Measurements from ENCODE around the gene WWC2.
A peak's percentile ranks its signal among the peaks of the same experiment; 100 is the strongest.

WWC2 gene

DNA sequence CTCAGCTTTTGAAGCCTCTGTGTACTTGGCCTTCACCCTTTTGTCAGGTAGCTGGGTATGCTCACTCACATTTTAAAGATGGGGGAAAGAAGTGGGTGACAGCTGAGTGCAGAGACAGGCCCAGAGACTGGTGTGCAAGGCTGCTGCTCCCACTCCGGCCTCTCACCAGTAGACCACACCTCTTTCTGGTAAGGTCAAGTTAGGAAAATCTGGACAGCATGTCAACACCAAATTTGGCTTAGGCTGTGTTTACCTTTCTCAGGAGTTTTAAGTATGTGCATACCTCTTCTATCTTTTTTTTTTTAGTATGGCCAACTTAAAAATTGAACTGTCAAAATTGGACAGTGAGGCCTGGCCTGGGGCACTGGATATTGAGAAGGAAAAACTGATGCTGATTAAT lies 154.4 kb downstream of the WWC2 start:
- in situ Hi-C loops (cut with HindIII; ENCODE audit: low pct_unique_long_range_greater_than_20kb, low sequenced_read_pairs): no loop called here
- TF ChIP-seq JUND (IDR thresholded peaks at IDR 0.05; ENCODE audit: low read depth): no peak
- peak in 1 of 2 experiments; percentile 25 for DNase-seq (ENCODE audit: low read depth in 1 of 2, low spot score in 1 of 2)

DNA sequence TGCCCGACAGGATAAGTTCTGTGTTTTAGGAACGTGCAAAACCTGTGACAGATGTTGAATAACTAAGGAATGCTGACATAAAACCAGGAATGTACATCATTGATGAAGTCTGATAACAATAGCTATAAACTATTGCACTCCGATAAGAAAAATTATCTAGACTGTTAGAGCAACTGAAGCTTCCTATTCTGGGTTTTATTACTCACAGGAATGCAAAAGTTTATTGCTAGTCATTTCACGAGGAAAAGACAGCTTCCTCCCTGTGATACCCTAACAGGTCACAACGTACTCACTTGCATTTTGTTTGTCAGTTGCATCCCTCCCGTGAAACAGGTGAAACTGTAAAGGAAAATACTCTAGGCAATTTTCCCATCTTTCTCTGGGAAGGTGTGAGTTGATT lies 155.1 kb downstream of the WWC2 start:
- in situ Hi-C loops (cut with HindIII; ENCODE audit: low pct_unique_long_range_greater_than_20kb, low sequenced_read_pairs): no loop called here
- no peak for DNase-seq (ENCODE audit: low read depth in 1 of 2, low spot score in 1 of 2)
- TF ChIP-seq JUND (IDR thresholded peaks at IDR 0.05; ENCODE audit: low read depth): no peak

- in situ Hi-C loops (cut with HindIII; ENCODE audit: low pct_unique_long_range_greater_than_20kb, low sequenced_read_pairs): no loop called here
- DNase-seq (ENCODE audit: low read depth in 1 of 2, low spot score in 1 of 2): no peak
These were observed 156.4 kb downstream of the WWC2 start for GRCh38 chr4:183255487-183255886.

DNA sequence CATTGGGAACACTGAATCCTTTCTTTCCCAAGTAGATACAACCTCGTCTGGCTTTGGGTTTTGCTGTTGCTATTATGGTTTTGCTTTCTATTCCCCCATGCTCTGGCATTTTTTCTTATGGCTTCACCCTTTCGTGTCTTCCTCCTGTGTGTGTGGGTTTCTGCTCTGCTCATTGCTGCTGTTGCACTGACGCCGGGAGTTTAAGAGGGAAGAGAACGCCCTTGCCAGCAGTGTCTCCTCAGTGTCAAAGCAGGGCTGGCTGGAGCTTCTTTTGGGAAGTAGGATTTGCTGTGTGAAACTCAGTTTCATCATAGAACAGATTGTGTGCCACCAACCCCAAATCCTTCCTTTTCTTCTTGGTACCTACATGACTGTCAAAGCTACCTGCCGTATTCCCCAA lies 157.3 kb downstream of the WWC2 start:
- TF ChIP-seq JUND (IDR thresholded peaks at IDR 0.05; ENCODE audit: low read depth): no peak
- in situ Hi-C loops (cut with HindIII; ENCODE audit: low pct_unique_long_range_greater_than_20kb, low sequenced_read_pairs): no loop called here
- no peak for DNase-seq (ENCODE audit: low read depth in 1 of 2, low spot score in 1 of 2)

More at GRCh38 chr4:183255487-183255886, 156.4 kb downstream of the WWC2 start:
- TF ChIP-seq JUND (IDR thresholded peaks at IDR 0.05; ENCODE audit: low read depth): no peak

DNA sequence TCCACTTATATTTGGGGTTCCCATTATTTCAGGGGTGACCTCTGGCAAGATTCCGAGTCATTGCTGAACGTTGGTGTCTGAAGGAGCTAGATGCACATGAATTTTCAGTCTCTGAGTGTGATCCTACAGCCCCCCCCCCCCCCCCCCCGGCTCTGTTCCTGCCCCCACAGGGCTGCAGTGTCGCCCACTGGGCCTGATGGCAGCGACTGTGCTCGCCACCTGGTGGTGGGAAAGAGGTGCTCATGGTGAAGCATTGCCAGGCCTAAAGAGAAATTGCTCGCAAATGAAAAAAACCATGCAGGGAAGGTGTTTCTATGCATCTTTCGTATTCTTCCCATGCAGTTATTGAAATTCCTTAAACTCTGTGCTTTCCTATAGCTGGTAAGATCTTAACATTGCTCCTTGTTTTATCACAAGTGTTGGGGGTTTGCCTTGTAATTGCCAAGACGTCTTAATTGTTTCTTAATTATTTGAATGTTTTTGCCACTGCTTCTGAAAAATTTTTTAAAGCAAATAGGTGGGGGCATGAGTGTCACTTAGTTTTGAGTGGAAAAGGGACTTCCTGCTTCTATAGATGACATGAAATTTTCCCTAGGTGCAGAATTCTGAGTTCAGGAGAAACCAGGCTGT lies 157.8 kb downstream of the WWC2 start:
- no peak for TF ChIP-seq JUND (IDR thresholded peaks at IDR 0.05; ENCODE audit: low read depth)
- in situ Hi-C loops (cut with HindIII; ENCODE audit: low pct_unique_long_range_greater_than_20kb, low sequenced_read_pairs): no loop called here
- peak in 1 of 2 experiments; percentile 48 for DNase-seq (ENCODE audit: low read depth in 1 of 2, low spot score in 1 of 2)

- DNase-seq (ENCODE audit: low read depth in 1 of 2, low spot score in 1 of 2): no peak
- in situ Hi-C loops (cut with HindIII; ENCODE audit: low pct_unique_long_range_greater_than_20kb, low sequenced_read_pairs): no loop called here
- no peak for TF ChIP-seq JUND (IDR thresholded peaks at IDR 0.05; ENCODE audit: low read depth)
These were observed 158.8 kb downstream of the WWC2 start for GRCh38 chr4:183257808-183258207.

DNA sequence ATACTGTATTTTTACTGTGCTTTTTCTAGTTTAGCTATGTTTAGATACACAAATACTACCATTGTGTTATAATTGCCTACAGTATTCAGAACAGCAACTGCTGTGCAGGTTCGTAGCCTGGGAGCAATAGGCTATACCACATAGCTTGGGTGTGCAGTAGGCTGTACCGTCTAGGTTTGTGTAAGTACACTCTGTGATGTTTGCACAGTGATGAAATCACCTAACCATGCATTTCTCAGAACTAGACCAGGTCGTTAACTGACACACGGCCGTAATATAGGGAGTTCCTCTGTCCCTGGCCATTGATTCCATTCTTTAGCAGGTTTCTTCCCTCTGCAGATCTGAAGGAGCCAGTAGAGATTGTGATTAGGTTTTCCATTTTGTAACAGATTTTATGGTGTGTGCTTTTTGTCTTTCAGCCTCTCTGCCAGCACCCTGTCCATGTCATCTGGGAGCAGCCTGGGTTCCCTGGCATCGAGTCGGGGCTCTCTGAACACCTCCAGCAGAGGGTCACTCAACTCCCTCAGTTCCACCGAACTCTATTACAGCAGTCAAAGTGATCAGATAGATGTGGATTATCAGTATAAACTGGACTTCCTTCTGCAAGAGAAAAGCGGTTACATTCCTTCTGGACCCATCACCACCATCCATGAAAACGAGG lies 161.6 kb downstream of the WWC2 start:
- DNase-seq (ENCODE audit: low read depth in 1 of 2, low spot score in 1 of 2): peak; percentile 30 to 84
- TF ChIP-seq JUND (IDR thresholded peaks at IDR 0.05; ENCODE audit: low read depth): no peak
- in situ Hi-C loops (cut with HindIII; ENCODE audit: low pct_unique_long_range_greater_than_20kb, low sequenced_read_pairs): no loop called here

DNA sequence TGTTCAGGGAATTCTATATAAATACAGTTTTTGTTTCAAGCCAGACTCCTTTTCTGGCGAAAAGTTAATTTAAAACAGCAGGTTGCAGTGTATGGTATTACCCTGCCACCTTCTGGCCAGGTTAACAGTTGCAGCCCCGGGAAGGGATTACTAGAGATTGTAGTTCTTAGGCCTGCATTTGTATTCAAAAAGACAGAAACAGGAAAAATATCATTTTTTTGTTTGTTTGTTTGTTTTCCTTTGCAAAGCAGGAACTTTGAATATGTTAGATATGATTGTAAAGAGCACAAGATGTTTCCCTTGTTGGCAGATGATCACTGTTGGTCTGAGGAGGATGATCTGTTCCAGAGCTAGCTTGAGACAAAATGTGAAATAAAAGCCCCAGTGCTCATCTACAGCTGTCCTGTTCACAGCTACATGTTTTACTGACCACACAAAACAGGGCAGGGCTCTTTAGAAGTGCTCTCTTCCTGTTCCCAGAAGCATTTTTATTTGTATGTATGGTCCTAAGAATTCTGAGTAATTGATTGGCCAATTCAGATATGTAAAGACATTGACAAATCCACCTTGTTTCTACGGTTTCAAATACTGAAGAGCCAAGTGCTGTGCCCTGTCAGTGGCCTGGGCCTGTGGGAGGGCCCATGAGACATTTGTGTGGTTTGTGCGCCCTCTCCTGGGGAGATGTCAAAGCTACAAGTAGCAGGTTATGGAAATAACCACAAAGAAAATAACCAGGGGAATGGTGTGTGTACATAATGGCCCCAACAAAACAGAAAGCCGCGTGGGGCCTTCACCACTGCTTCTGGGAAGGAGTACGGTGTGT lies 163.1 kb downstream of the WWC2 start:
- TF ChIP-seq JUND (IDR thresholded peaks at IDR 0.05; ENCODE audit: low read depth): no peak
- in situ Hi-C loops (cut with HindIII; ENCODE audit: low pct_unique_long_range_greater_than_20kb, low sequenced_read_pairs): no loop called here
- peak; percentile 9 to 82 for DNase-seq (ENCODE audit: low read depth in 1 of 2, low spot score in 1 of 2)

GRCh38 chr4:183262776-183263100 lies 163.7 kb downstream of the WWC2 start:
- in situ Hi-C loops (cut with HindIII; ENCODE audit: low pct_unique_long_range_greater_than_20kb, low sequenced_read_pairs): no loop called here
- TF ChIP-seq JUND (IDR thresholded peaks at IDR 0.05; ENCODE audit: low read depth): no peak
- DNase-seq (ENCODE audit: low read depth in 1 of 2, low spot score in 1 of 2): no peak

GRCh38 chr4:183263787-183264386 lies 164.8 kb downstream of the WWC2 start:
- in situ Hi-C loops (cut with HindIII; ENCODE audit: low pct_unique_long_range_greater_than_20kb, low sequenced_read_pairs): no loop called here
- no peak for DNase-seq (ENCODE audit: low read depth in 1 of 2, low spot score in 1 of 2)
- no peak for TF ChIP-seq JUND (IDR thresholded peaks at IDR 0.05; ENCODE audit: low read depth)

DNA sequence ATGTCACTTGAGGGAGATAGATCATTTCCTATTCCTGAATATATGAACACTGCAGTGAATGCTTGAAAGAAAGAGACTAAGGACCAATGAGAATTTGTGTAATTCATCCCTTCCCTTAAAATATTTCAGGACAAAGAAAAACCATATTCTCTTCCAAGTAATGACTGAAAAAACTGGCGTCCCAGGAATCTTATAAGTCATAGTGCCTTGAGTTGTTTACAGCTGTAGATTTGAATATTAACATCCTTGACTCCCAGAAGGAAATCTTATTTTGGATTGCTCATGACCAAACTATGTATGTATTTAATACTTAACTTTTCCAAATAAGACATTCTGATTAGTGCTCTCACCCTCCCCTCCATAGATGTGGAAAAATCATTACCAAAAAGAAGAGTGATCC lies 165.6 kb downstream of the WWC2 start:
- no peak for TF ChIP-seq JUND (IDR thresholded peaks at IDR 0.05; ENCODE audit: low read depth)
- in situ Hi-C loops (cut with HindIII; ENCODE audit: low pct_unique_long_range_greater_than_20kb, low sequenced_read_pairs): no loop called here
- no peak for DNase-seq (ENCODE audit: low read depth in 1 of 2, low spot score in 1 of 2)

DNA sequence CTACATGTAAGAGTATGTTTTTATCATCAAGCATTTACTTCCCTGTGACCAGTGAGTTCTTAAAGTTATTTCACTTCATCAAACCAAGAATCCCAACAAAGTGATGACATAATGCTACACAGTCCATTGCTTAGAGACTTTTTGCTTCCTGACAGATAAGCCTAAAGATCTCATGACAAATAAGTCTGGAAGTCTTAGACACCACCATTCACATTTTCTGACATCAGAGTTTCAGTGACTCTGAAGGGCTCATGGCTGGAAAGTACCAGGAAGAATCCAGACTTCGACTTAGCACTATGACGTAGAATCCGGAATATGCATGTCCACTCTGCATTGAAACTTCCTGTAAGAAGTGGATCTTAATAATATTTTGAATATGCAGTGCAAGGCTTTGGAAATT lies 167.3 kb downstream of the WWC2 start:
- in situ Hi-C loops (cut with HindIII; ENCODE audit: low pct_unique_long_range_greater_than_20kb, low sequenced_read_pairs): no loop called here
- no peak for TF ChIP-seq JUND (IDR thresholded peaks at IDR 0.05; ENCODE audit: low read depth)

GRCh38 chr4:183268556-183268955 lies 169.5 kb downstream of the WWC2 start:
- in situ Hi-C loops (cut with HindIII; ENCODE audit: low pct_unique_long_range_greater_than_20kb, low sequenced_read_pairs): no loop called here
- no peak for DNase-seq (ENCODE audit: low read depth in 1 of 2, low spot score in 1 of 2)
- TF ChIP-seq JUND (IDR thresholded peaks at IDR 0.05; ENCODE audit: low read depth): no peak

More for the DNA sequence above, 167.3 kb downstream of the WWC2 start:
- no peak for DNase-seq (ENCODE audit: low read depth in 1 of 2, low spot score in 1 of 2)
